Keratinocyte (primary cell): ENCODE results near the gene MFAP4.

Source experiments
- CTCF ChIP-seq, 3 experiments: IDR thresholded peaks in 1 of 3; conservative IDR thresholded peaks in 1 of 3; optimal IDR thresholded peaks in 1 of 3; 2 replicates in 2 of 3; 3 replicates in 1 of 3; pipeline versions ENCODE3 to v1.5.1; 2011; ENCODE audit warnings: low read length in 3 of 3, mild to moderate bottlenecking in 3 of 3, moderate library complexity in 2 of 3, control low read depth in 1 of 3, inconsistent platforms in 1 of 3; ENCODE audit not compliant: insufficient read depth in 2 of 3; ENCODE audit errors: extremely low read depth in 1 of 3
- EZH2 ChIP-seq: IDR thresholded peaks from one replicate; pipeline ENCODE4 v1.6.1; 2012; ENCODE audit warnings: inconsistent platforms, mild to moderate bottlenecking, low read length, moderate library complexity

GRCh38 chr17:19343256-19343630 lies 43.7 kb downstream of the MFAP4 start:
- TF ChIP-seq CTCF (optimal IDR thresholded peaks at IDR 0.05 in 1 of 3, IDR thresholded peaks at IDR 0.05 in 1 of 3, conservative IDR thresholded peaks at IDR 0.05 in 1 of 3; ENCODE audit: extremely low read depth in 1 of 3, insufficient read depth in 2 of 3, low read length in 3 of 3) (no peak), EZH2 (no peak)
